ENCODE measurements around the gene SEC61A2. TPM values are rescaled to one million over a fixed set of nuclear protein-coding genes. Genes with fewer than 3 reads are reported as not detected.

Gene SEC61A2
- total and polyA plus RNA-seq, 4 donors, result 2.8 to 17.5 (median 6.3) TPM

DNA sequence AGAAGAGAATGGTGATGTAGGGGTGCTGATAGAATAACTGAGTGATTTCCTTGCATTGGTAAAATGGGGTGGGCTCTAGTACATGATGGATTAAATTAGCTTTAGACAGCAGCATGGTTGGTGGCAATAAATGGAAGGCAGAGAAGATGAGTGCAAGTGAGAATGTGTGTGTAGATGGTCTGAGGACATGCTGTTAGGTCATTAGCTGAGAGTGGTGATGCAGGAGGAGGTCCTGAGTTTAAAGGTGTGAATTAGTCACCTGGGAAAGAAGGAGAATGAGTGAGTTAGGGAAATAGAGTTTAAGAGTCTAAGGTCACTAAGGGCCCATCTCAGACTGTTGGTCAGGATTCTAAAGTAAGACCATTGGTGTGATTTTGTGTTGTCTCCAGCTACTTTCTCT is 17.9 kb upstream of the SEC61A2 start:
- peaks cover 16 to 21% (median 17%) of the 10 kb centered on the region in 4 donors for H3K36me3 ChIP-seq (ENCODE audit: control insufficient read depth in 4 of 4, insufficient read depth in 4 of 4, low read length in 4 of 4)

DNA sequence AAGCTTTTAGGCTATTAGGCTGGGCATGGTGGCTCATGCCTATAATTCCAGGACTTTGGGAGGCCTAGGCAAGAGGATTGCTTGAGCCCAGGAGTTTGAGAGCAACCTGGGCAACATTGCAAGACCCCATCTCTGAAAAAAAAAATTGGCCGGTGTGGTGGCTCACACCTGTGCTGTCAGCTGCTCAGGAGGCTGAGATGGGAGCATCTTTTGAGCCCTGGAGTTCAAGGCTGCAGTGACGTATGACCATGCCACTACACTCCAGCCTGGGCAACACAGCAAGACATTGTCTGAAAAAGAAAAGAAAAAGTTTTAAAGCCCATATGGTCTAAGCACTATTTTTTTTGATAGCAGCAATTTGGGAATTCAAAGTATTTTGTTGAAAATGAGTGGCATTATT is 15.8 kb upstream of the SEC61A2 start:
- H3K36me3 ChIP-seq (ENCODE audit: control insufficient read depth in 4 of 4, insufficient read depth in 4 of 4, low read length in 4 of 4), result peaks cover 10 to 23% (median 14%) of the 10 kb centered on the region in 4 donors
- H3K4me1 ChIP-seq (ENCODE audit: control insufficient read depth in 5 of 5, insufficient read depth in 5 of 5, low read length in 5 of 5), result no peaks in the 10 kb centered on the region
- H3K9me3 ChIP-seq (ENCODE audit: control insufficient read depth in 4 of 4, insufficient read depth in 3 of 4, low read length in 3 of 4), result no peaks in the 10 kb centered on the region
- ATAC-seq (ENCODE audit: insufficient read depth, low FRiP score) (no peak), DNase-seq (no peak)
- no peak overlapping the region for H3K9ac ChIP-seq (ENCODE audit: insufficient read depth in 1 of 2, low read length in 2 of 2)
- no peak overlapping the region for H3K4me3 ChIP-seq
- TF ChIP-seq, protein P1, sequence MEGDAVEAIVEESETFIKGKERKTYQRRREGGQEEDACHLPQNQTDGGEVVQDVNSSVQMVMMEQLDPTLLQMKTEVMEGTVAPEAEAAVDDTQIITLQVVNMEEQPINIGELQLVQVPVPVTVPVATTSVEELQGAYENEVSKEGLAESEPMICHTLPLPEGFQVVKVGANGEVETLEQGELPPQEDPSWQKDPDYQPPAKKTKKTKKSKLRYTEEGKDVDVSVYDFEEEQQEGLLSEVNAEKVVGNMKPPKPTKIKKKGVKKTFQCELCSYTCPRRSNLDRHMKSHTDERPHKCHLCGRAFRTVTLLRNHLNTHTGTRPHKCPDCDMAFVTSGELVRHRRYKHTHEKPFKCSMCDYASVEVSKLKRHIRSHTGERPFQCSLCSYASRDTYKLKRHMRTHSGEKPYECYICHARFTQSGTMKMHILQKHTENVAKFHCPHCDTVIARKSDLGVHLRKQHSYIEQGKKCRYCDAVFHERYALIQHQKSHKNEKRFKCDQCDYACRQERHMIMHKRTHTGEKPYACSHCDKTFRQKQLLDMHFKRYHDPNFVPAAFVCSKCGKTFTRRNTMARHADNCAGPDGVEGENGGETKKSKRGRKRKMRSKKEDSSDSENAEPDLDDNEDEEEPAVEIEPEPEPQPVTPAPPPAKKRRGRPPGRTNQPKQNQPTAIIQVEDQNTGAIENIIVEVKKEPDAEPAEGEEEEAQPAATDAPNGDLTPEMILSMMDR (IDR thresholded peaks at IDR 0.05; ENCODE audit: control extremely low read depth, extremely low read depth), result no peak
- H3K27ac ChIP-seq (ENCODE audit: low read depth in 1 of 2, low read length in 1 of 2), result no peak overlapping the region
- H3K27me3 ChIP-seq (ENCODE audit: control insufficient read depth in 3 of 3, insufficient read depth in 3 of 3, low read length in 2 of 3), result no peaks in the 10 kb centered on the region
- WGBS, 2 donors, result 96 to 97% methylated on average over 2 of the region's 2 CpGs

More for the DNA sequence above, 17.9 kb upstream of the SEC61A2 start:
- no peaks in the 10 kb centered on the region for H3K9me3 ChIP-seq (ENCODE audit: control insufficient read depth in 4 of 4, insufficient read depth in 3 of 4, low read length in 3 of 4)
- no peak overlapping the region for H3K9ac ChIP-seq (ENCODE audit: insufficient read depth in 1 of 2, low read length in 2 of 2)
- DNase-seq (no peak), ATAC-seq (ENCODE audit: insufficient read depth, low FRiP score) (no peak)
- no peak overlapping the region for H3K27ac ChIP-seq (ENCODE audit: low read depth in 1 of 2, low read length in 1 of 2)
- TF ChIP-seq, protein P1 (IDR thresholded peaks at IDR 0.05; ENCODE audit: control extremely low read depth, extremely low read depth), result no peak
- no peak overlapping the region for H3K4me3 ChIP-seq
- no peaks in the 10 kb centered on the region for H3K4me1 ChIP-seq (ENCODE audit: control insufficient read depth in 5 of 5, insufficient read depth in 5 of 5, low read length in 5 of 5)
- no peaks in the 10 kb centered on the region for H3K27me3 ChIP-seq (ENCODE audit: control insufficient read depth in 3 of 3, insufficient read depth in 3 of 3, low read length in 2 of 3)

DNA sequence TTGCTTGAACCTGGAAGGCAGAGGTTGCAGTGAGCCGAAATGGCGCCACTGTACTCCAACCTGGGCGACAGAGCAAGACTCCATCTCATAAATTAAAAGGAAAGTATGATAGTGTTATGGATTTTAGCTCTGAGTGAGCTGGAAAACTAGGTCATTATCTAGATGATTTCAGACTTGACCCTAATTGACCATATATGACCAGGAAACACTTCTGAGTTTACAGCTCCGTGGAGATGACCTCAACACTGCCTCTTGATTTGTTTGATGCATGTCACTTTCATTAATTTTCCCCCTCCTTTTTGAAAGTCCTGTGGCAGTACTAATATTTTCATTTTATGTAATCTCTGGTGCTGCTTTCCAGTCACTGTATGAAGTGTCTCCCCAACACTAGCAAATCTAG is 7.8 kb upstream of the SEC61A2 start:
- no peak for ATAC-seq (ENCODE audit: insufficient read depth, low FRiP score)
- H3K4me3 ChIP-seq, result no peak overlapping the region
- DNase-seq, result no peak
- H3K9ac ChIP-seq (ENCODE audit: insufficient read depth in 1 of 2, low read length in 2 of 2), result no peak overlapping the region
- H3K27me3 ChIP-seq (ENCODE audit: control insufficient read depth in 3 of 3, insufficient read depth in 3 of 3, low read length in 2 of 3), result no peaks in the 10 kb centered on the region
- TF ChIP-seq, protein P1 (IDR thresholded peaks at IDR 0.05; ENCODE audit: control extremely low read depth, extremely low read depth), result no peak
- no peaks in the 10 kb centered on the region for H3K4me1 ChIP-seq (ENCODE audit: control insufficient read depth in 5 of 5, insufficient read depth in 5 of 5, low read length in 5 of 5)
- WGBS, 2 donors, result 88 to 95% methylated on average over 4 of the region's 4 CpGs
- no peak overlapping the region for H3K27ac ChIP-seq (ENCODE audit: low read depth in 1 of 2, low read length in 1 of 2)
- no peaks in the 10 kb centered on the region for H3K9me3 ChIP-seq (ENCODE audit: control insufficient read depth in 4 of 4, insufficient read depth in 3 of 4, low read length in 3 of 4)
- H3K36me3 ChIP-seq (ENCODE audit: control insufficient read depth in 4 of 4, insufficient read depth in 4 of 4, low read length in 4 of 4), result peaks cover 10 to 14% (median 12%) of the 10 kb centered on the region in 4 donors

DNA sequence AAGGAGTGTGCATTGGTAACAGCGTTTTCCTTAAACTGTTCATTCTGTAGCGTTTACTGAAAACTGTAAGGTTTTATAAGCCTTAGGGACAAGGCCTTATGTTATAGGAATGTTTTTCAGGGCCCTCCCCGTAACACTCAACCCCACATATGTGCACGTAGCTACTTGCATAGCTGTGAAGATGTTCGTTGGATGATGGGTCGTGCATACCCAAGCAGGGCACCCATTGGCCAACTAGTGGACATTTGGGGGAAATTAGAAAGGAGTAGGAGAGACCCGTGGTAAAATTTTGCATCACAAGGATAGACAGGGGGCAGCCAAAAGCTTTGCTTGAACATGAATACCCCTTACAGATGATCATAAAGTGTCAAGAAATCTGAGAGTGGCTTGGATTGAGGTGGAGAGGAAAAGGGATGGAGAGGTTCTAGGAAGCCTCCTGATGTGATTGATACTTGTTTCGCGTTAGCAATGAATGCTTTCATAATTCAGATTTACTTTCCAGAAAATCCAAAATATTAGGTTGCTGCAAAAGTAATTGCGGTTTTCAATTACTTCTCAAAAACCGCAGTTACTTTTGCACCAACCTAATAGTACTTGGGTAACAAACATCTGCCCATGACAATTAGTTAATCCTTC is 878 bp downstream of the SEC61A2 start:
- TF ChIP-seq, protein P1 (IDR thresholded peaks at IDR 0.05; ENCODE audit: control extremely low read depth, extremely low read depth), result no peak
- H3K4me1 ChIP-seq (ENCODE audit: control insufficient read depth in 5 of 5, insufficient read depth in 5 of 5, low read length in 5 of 5), result peaks cover 0 to 4% (median 0%) of the 10 kb centered on the region in 5 donors
- ATAC-seq (ENCODE audit: insufficient read depth, low FRiP score) (peak; percentile 22), DNase-seq (peak; percentile 64 to 84 (median 74))
- WGBS, 2 donors, result 25 to 30% methylated on average over 11 of the region's 11 CpGs
- H3K4me3 ChIP-seq, result peak overlapping the region; percentile 92
- H3K9me3 ChIP-seq (ENCODE audit: control insufficient read depth in 4 of 4, insufficient read depth in 3 of 4, low read length in 3 of 4), result no peaks in the 10 kb centered on the region
- H3K27ac ChIP-seq (ENCODE audit: low read depth in 1 of 2, low read length in 1 of 2), result no peak overlapping the region
- H3K9ac ChIP-seq (ENCODE audit: insufficient read depth in 1 of 2, low read length in 2 of 2), result peak overlapping the region in 1 of 2 donors; percentile 51
- H3K27me3 ChIP-seq (ENCODE audit: control insufficient read depth in 3 of 3, insufficient read depth in 3 of 3, low read length in 2 of 3), result no peaks in the 10 kb centered on the region
- peaks cover 0 to 5% (median 1%) of the 10 kb centered on the region in 4 donors for H3K36me3 ChIP-seq (ENCODE audit: control insufficient read depth in 4 of 4, insufficient read depth in 4 of 4, low read length in 4 of 4)

Data from lung (tissue), 12 donors.